Neural cell (in vitro differentiated cells): ENCODE results near the gene CRTC1. TPM values are rescaled to one million over a fixed set of nuclear protein-coding genes. Genes with fewer than 3 reads are reported as not detected.

Source experiments
- H2AFZ ChIP-seq: fragments of 200-600, 300-800 bp; sonication (generic), shearing (Covaris generic); 2 replicates; pipeline ENCODE4 v1.6.0; 2014; ENCODE audit warnings: low read depth, mild to moderate bottlenecking, antibody characterized with exemption, low read length, moderate library complexity
- H3F3A ChIP-seq: fragments of 200-600 bp; shearing (Covaris generic); 2 replicates; pipeline ENCODE4 v1.6.1; 2016; ENCODE audit warnings: mild to moderate bottlenecking, moderate library complexity, mixed read lengths, antibody characterized with exemption, low read length; ENCODE audit not compliant: insufficient read depth, poor library complexity, severe bottlenecking
- H3K27ac ChIP-seq: fragments of 200-600, 300-800 bp; sonication (generic), shearing (Covaris generic); 2 replicates; pipeline ENCODE4 v1.5.1; 2014; ENCODE audit warnings: mild to moderate bottlenecking, low read length, moderate library complexity
- H3K27me3 ChIP-seq: fragments of 300-800, 200-600 bp; sonication (generic), shearing (Covaris generic); 2 replicates; pipeline ENCODE4 v1.6.0; 2014; ENCODE audit warnings: mild to moderate bottlenecking, low read depth, low read length, moderate library complexity; ENCODE audit not compliant: insufficient read depth
- H3K36me3 ChIP-seq: fragments of 300-800, 200-600 bp; sonication (generic), shearing (Covaris generic); 2 replicates; pipeline ENCODE4 v1.5.1; 2014; ENCODE audit warnings: mild to moderate bottlenecking, antibody characterized with exemption, low read length, moderate library complexity; ENCODE audit not compliant: insufficient read depth
- H3K4me2 ChIP-seq: fragments of 300-800, 200-600 bp; sonication (generic), shearing (Covaris generic); 2 replicates; pipeline ENCODE4 v1.6.0; 2014; ENCODE audit warnings: mild to moderate bottlenecking, low read length
- H3K4me3 ChIP-seq: fragments of 300-800, 200-600 bp; sonication (generic), shearing (Covaris generic); 2 replicates; pipeline ENCODE4 v1.5.1; 2014; ENCODE audit warnings: mild to moderate bottlenecking, low read length, moderate library complexity
- H3K79me2 ChIP-seq: fragments of 200-600 bp; shearing (Covaris generic); replicated peaks from 2 replicates; pipeline ENCODE4 v1.6.0; 2014; ENCODE audit warnings: mild to moderate bottlenecking, low read length, moderate library complexity; ENCODE audit not compliant: insufficient read depth
- H3K9ac ChIP-seq: fragments of 300-800, 200-600 bp; sonication (generic), shearing (Covaris generic); 2 replicates; pipeline ENCODE4 v1.6.1; 2016; ENCODE audit warnings: mild to moderate bottlenecking, low read length, mixed read lengths
- H3K9me2 ChIP-seq: fragments of 200-600 bp; shearing (Covaris generic); 2 replicates; pipeline ENCODE4 v1.6.1; 2016; ENCODE audit warnings: mild to moderate bottlenecking, low read length, mixed read lengths; ENCODE audit not compliant: insufficient read depth
- H3K9me3 ChIP-seq: fragments of 200-600, 300-800 bp; sonication (generic), shearing (Covaris generic); 2 replicates; pipeline ENCODE4 v1.6.1; 2016; ENCODE audit warnings: mild to moderate bottlenecking, mixed run types, low read length, moderate library complexity, mixed read lengths
- H4K20me1 ChIP-seq: fragments of 200-600 bp; shearing (Covaris generic); 2 replicates; pipeline ENCODE4 v1.6.1; 2016; ENCODE audit warnings: mild to moderate bottlenecking, mixed run types; ENCODE audit not compliant: insufficient read depth
- CTCF ChIP-seq: fragments of 450-650 bp; IDR thresholded peaks from 2 replicates; pipeline ENCODE4 v1.5.1; 2014; ENCODE audit warnings: antibody characterized with exemption, mild to moderate bottlenecking, moderate library complexity; ENCODE audit not compliant: poor library complexity, severe bottlenecking
- EP300 ChIP-seq: fragments of 450-650 bp; conservative IDR thresholded peaks from 2 replicates; pipeline ENCODE4 v1.6.1; 2014; ENCODE audit warnings: antibody characterized with exemption, mild to moderate bottlenecking, moderate library complexity; ENCODE audit not compliant: poor library complexity, severe bottlenecking
- EZH2 ChIP-seq: fragments of 200-600, 300-800 bp; shearing (Covaris generic), sonication (generic); IDR thresholded peaks from 2 replicates; pipeline ENCODE4 v1.6.1; 2014; ENCODE audit warnings: antibody characterized with exemption, low read length, borderline replicate concordance, mild to moderate bottlenecking; ENCODE audit not compliant: insufficient read depth, poor library complexity, severe bottlenecking
- MXI1 ChIP-seq: fragments of 450-650 bp; conservative IDR thresholded peaks from 2 replicates; pipeline ENCODE4 v1.6.1; 2014; ENCODE audit warnings: antibody characterized with exemption, mild to moderate bottlenecking; ENCODE audit not compliant: poor library complexity, severe bottlenecking
- POLR2AphosphoS5 ChIP-seq: IDR thresholded peaks from 2 replicates; pipeline ENCODE4 v1.6.1; 2012
- RAD21 ChIP-seq: fragments of 450-650 bp; conservative IDR thresholded peaks from 2 replicates; pipeline ENCODE4 v1.6.1; 2014; ENCODE audit warnings: antibody characterized with exemption, mild to moderate bottlenecking, moderate library complexity
- SMC3 ChIP-seq: fragments of 450-650 bp; conservative IDR thresholded peaks from 2 replicates; pipeline ENCODE4 v1.6.1; 2014; ENCODE audit warnings: antibody characterized with exemption, mild to moderate bottlenecking, moderate library complexity; ENCODE audit not compliant: poor library complexity
- TAF1 ChIP-seq: IDR thresholded peaks from 2 replicates; pipeline ENCODE4 v1.6.1; 2012; ENCODE audit warnings: low read depth
- polyA plus RNA-seq: library from polyadenylated mRNA; depleted of rRNA; stranded (reverse); fragments of >200 nt; gene quantifications from 2 replicates; pipeline ENCODE4 v1.2.3, GENCODE V29; 2014
- TF ChIP-seq, protein P1 (sequence below): IDR thresholded peaks from 2 replicates; pipeline ENCODE4 v1.6.1; 2012; ENCODE audit warnings: borderline replicate concordance

The CRTC1 gene
- polyA plus RNA-seq, 1 donor from 2014 or later, result 10.4 TPM

- Histone ChIP-seq H3K4me3 (no peak overlapping the region), H3K27ac (no peak overlapping the region), H3K27me3 (no peaks in the 10 kb centered on the region), H3K4me2 (no peak overlapping the region), H3K9me3 (no peaks in the 10 kb centered on the region), H2AFZ (no peak overlapping the region), H4K20me1 (no peaks in the 10 kb centered on the region), H3K79me2 (no peaks in the 10 kb centered on the region), H3K36me3 (peaks cover 5% of the 10 kb centered on the region), H3F3A (no peaks in the 10 kb centered on the region), H3K9me2 (no peaks in the 10 kb centered on the region), H3K9ac (no peak overlapping the region)
- TF ChIP-seq, protein P1, sequence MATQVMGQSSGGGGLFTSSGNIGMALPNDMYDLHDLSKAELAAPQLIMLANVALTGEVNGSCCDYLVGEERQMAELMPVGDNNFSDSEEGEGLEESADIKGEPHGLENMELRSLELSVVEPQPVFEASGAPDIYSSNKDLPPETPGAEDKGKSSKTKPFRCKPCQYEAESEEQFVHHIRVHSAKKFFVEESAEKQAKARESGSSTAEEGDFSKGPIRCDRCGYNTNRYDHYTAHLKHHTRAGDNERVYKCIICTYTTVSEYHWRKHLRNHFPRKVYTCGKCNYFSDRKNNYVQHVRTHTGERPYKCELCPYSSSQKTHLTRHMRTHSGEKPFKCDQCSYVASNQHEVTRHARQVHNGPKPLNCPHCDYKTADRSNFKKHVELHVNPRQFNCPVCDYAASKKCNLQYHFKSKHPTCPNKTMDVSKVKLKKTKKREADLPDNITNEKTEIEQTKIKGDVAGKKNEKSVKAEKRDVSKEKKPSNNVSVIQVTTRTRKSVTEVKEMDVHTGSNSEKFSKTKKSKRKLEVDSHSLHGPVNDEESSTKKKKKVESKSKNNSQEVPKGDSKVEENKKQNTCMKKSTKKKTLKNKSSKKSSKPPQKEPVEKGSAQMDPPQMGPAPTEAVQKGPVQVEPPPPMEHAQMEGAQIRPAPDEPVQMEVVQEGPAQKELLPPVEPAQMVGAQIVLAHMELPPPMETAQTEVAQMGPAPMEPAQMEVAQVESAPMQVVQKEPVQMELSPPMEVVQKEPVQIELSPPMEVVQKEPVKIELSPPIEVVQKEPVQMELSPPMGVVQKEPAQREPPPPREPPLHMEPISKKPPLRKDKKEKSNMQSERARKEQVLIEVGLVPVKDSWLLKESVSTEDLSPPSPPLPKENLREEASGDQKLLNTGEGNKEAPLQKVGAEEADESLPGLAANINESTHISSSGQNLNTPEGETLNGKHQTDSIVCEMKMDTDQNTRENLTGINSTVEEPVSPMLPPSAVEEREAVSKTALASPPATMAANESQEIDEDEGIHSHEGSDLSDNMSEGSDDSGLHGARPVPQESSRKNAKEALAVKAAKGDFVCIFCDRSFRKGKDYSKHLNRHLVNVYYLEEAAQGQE, result no peak
- TF ChIP-seq EZH2 (no peak), POLR2AphosphoS5 (no peak), EP300 (no peak), SMC3 (no peak), CTCF (no peak), RAD21 (no peak), TAF1 (no peak), MXI1 (no peak)
Measured at GRCh38 chr19:18759304-18759994, 76.0 kb downstream of the CRTC1 start.

GRCh38 chr19:18759995-18760426 lies 76.5 kb downstream of the CRTC1 start:
- TF ChIP-seq, protein P1, result no peak
- Histone ChIP-seq H3K4me2 (no peak overlapping the region), H3K9me2 (no peaks in the 10 kb centered on the region), H3K27me3 (no peaks in the 10 kb centered on the region), H4K20me1 (no peaks in the 10 kb centered on the region), H3K79me2 (no peaks in the 10 kb centered on the region), H3K9ac (no peak overlapping the region), H3K9me3 (no peaks in the 10 kb centered on the region), H3K4me3 (no peak overlapping the region), H2AFZ (no peak overlapping the region), H3K36me3 (peaks cover 5% of the 10 kb centered on the region), H3F3A (no peaks in the 10 kb centered on the region), H3K27ac (no peak overlapping the region)
